ENCODE results near the gene MB21D2. TPM values are rescaled to one million over a fixed set of nuclear protein-coding genes. Genes with fewer than 3 reads are reported as not detected.

The MB21D2 gene
- total RNA-seq, 1 experiment from 2014 or later, result 54.1 TPM

DNA sequence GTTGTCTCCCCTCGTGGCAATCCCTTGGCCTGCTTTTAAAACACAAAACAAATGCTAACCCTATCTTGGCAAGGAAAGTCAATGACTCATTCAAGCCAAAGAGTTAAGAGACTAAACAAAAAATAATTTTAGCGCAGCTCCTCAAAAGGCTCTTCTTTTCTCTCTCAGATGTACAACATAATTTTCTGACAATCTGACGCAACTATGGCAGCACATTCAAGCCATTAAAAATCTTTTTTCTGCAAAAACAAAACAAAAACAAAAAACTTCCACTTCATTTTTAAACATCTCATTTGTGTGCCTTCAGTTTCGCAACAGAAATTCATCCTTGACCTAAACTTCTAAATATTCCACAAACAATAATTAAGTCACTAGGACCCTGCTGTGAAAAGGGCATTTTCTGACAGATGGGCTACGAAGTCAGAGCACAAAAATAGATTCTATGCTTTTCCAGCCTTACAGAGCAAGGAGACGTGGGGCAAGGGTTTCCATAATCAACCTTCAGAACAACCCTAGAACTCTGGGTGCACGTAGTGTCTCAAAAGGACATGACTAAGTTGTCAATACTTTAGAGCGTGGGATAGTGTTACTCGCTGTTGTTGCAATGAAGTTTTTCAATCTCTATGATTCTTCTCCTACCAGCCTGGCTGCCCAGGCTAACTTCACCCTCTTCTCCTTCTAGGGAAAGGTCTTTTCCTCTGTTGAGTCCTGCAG is 84.3 kb downstream of the MB21D2 start:
- DNase-seq (ENCODE audit: low read depth), result peak; percentile 63

- DNase-seq (ENCODE audit: low read depth), result peak; percentile 50
Observed at GRCh38 chr3:192831801-192832347, 85.8 kb downstream of the MB21D2 start.

DNA sequence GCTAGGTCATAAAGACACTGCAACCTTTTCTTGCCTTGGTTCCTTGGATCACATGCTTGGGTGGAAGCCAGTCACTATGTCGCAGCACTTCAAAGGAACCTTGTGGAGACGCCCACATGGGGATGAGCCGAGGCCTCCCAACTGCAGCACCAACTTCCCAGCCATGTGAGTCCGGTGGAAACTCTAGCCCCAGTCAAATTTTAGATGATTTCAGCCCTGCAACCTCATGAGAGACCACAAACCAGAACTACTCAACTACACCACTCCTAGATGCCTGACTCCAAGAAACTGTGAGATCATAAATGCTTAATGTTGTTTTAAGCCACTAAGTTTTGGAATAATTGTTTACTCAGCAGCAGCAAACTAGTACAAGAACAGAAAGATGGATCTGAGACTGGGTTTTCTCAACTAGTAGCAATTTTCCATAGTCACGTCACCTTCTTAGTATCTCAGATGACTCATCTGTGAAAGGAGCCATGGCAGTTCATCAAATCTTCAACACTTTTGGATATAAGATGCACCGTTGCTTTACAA is 86.5 kb downstream of the MB21D2 start:
- DNase-seq (ENCODE audit: low read depth), result peak; percentile 86

DNA sequence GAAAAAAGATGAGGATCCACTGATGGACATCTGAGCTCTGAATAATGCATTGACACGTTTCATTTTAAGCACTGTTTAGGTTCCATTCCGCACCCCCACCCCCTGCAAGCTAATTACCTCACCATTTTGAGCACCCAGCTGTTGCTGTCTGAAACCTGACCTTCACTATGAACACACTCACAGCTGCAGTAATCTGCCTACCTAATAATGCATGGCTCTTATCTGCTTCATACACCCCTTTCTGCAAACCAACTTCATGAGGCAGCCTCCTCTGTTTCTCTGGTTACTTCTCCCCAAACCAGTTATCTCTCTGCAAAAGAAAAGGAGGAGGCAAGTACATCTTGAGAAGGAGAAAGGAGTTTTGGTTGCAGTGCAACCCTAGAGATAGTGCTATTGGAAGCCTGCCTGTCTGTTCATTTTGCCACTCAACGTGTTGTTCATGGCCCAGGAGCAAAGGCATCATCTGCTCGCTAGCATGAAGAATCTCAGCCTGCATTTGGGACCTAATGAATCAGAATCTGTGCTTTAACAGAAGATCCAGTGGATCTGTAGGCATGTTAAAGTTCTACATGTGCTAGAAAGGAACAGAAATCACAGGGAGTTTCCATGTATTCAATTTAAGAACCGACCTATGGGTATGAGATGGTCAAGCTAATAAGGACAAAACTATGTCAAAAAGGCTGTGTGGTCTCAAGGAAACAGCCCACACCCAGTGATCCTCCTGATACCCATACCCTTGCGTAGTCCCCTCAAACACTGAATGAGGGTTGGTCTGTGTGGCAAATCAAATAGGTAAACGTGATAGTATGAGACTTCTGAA is 87.2 kb downstream of the MB21D2 start:
- no peak for DNase-seq (ENCODE audit: low read depth)

- DNase-seq (ENCODE audit: low read depth), result no peak
Observed at GRCh38 chr3:192827863-192828594, 89.6 kb downstream of the MB21D2 start.

DNA sequence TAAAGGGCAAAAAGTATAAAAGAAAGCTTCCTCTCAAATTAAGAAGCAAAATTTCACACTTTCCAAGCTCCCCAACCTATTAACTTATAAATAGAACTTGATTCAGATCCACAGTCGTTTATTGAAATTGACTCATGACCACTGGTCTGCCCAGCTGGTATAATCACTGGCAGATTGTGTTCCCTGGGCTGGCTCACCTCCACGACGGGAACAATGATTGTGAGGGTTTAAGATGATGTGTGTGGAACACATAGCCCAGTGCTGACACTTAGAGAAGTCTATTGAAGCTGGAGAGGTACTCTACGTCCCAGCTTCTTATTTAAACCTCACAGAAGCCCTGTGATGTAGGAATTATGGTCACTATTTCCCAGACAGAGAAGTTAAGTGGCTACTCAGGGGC is 90.4 kb downstream of the MB21D2 start:
- DNase-seq (ENCODE audit: low read depth), result no peak

DNA sequence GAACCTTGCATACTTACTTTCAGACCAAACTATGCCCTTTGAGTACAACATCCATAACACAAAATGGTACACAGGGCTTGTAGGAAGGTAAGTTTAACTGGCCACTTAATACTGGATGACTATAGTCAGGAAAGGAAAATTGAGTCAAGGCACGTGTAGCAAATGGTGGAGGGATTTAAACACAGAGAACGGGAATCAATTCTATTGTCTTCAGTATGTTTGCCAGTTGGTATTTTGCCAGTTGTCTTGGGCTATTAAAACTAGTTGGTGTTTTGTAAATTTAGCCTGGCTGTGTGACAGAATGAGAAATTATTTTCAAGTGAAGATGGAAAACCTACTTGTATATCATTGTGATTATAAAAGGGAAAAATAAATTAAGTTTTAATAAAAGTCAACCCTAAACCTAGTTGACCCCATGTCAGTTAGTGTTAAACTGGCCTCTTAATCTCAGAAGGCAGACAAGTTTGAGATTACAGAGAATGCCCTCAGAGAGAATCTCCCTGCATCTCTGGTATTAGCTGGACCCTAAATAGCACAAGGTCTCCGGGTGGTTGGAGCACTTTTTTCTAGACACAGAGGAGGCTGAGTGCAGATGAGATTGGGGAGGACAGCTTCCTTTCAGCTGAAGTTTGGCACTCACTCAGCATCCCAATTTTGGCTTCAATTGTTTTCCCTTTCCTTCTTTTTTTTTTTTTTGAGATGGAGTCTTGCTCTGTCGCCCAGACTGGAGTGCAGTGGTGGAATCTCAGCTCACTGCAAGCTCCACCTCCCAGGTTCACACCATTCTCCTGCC is 91.2 kb downstream of the MB21D2 start:
- no peak for DNase-seq (ENCODE audit: low read depth)

DNA sequence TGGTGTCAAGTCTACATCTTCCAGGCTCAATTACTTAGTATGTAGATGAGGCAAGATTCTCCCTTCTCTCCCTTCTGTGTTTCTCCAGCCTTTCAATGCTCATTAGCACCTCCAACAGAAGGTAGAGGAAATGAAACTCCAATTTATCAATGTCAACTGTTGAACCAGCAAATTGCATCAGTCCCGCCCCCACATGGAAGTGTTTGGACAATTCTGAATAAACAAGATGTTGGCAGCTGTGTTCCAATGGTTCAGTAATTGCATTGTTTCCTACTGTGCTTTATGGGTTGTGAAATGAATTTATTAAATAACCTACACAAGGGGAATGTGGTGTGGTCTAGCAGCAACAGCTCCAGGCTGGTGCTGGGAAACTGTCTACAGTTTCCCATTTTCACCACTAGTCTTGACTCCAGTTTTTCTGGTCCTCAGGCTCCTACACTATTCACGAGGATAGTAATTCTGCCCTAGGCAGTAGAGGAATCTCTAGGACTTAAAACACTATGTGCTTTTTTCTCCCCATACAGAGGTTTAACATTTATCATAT is 91.9 kb downstream of the MB21D2 start:
- DNase-seq (ENCODE audit: low read depth), result peak; percentile 52

DNA sequence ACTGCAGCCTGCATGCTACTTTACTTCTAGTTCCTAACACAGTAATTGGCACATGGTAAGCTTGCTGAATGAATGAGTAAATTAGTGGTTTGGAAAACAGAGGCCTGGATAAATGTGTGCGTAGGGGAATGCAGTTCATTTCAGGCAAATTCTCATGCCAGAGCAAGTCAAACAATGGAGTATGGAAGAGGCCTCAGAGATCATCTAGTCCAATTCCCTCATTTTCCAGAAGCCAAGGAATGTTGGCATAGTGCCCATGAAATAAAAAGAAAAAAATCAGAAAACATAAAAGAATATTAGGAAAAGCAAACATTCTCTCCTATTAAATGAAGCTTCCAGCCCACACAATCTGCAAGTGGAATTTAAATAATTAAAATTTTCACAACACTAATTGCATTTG is 92.4 kb downstream of the MB21D2 start:
- DNase-seq (ENCODE audit: low read depth), result no peak

GRCh38 chr3:192824313-192824712 is 93.3 kb downstream of the MB21D2 start:
- DNase-seq (ENCODE audit: low read depth), result no peak

DNA sequence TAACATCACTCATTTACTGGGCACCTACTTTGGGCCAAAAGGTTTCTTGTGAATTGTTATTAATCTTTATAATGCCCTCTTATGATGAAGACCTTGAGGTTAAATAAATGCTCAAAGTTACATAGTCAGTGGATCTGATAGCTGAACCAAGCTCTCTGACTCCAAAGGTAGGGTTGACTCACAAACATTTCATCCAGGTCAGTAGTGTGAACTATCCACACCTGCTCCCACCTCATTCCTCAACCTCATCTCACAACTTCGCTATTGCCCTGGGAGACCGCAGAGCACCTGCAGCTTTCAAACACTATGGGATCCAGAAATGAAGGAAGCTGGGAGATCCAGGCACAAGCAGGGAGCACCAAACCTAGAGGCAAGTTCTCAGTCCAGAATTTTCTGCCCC is 96.5 kb downstream of the MB21D2 start:
- no peak for DNase-seq (ENCODE audit: low read depth)

DNA sequence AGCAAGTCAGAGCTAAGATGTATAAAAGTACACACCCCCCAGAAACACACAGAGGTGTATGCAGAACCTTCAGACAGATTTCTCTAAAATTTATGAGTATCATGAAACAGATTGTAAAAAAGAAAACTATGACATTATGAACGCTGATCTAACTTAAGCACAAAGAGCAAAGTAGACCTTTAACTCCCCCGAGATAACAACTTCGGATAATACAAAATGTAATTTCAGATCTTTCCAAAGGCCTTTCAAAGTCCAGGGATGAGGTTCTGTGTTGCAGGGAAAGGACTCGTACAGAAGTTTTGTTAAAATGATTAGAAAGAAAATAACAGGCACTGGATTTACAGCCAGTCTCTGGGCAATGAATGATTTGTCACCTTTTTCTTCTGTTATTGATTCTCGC is 97.5 kb downstream of the MB21D2 start:
- no peak for DNase-seq (ENCODE audit: low read depth)

GRCh38 chr3:192819001-192819569 is 98.6 kb downstream of the MB21D2 start:
- peak; percentile 87 for DNase-seq (ENCODE audit: low read depth)

- DNase-seq (ENCODE audit: low read depth), result peak; percentile 29
Observed at GRCh38 chr3:192818126-192818525, 99.5 kb downstream of the MB21D2 start.

- DNase-seq (ENCODE audit: low read depth), result no peak
Observed at GRCh38 chr3:192817506-192817905, 100.2 kb downstream of the MB21D2 start.

- DNase-seq (ENCODE audit: low read depth), result peak; percentile 78
Observed at GRCh38 chr3:192817053-192817452, 100.6 kb downstream of the MB21D2 start.

DNA sequence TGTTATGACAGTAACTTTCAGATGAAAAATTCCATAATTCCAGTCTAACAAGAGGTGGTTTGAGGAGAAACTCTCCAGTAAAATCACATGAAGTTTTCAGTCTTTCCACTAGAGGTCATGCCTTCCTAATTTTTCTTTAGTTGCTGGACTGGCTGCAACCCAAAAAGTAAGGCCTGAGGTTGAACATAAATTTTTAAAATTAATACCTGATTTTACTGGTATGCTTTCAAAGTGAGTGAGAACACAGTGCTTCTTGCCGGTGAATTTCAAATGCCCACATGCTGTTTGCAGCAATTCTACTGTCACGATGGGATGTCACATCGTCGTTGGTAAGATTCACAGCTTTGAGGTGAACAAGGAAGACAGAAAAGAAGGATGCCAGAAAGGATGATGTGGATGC is 101.3 kb downstream of the MB21D2 start:
- DNase-seq (ENCODE audit: low read depth), result peak; percentile 51

DNA sequence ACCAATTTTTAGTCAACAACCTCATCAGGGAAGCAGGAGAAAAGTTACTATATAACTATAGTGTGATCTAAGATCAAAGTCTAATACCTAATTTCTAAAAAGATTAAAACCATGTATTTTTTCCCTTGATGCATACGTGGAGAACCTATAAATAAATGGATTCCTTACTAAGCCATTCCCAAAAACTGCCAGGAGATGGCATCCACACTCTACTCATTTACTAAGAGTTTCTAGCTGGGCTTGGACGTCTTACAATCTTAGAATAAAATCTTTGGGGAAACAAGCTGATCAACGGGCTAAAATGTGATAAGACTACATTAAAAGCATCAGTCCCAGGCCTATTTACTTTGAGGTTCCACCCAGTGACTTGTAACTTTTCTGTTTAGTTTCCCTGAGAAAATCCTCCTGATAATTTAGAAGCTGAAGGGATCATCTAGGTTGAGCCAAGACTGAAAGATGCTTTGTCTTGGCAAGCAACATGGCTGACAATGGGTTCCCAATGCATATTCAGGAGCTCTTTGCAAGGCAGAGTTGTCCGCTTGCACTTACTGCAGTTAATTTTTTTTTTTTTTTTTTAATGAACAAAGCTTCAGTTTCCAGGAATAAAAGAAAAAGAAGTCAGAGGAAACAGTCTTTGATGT is 104.8 kb downstream of the MB21D2 start:
- peak; percentile 54 for DNase-seq (ENCODE audit: low read depth)

- DNase-seq (ENCODE audit: low read depth), result no peak
Observed at GRCh38 chr3:192805711-192806110, 111.9 kb downstream of the MB21D2 start.

GRCh38 chr3:192804502-192804901 is 113.2 kb downstream of the MB21D2 start:
- no peak for DNase-seq (ENCODE audit: low read depth)
